DOHH2 (cell line): ENCODE data around the gene ZNF236.

Experiments
- CTCF ChIP-seq: fragments of 200-600 bp; sonication (generic); IDR thresholded peaks from one replicate; pipeline ENCODE4 v1.5.1; 2014; ENCODE audit warnings: antibody characterized with exemption, mild to moderate bottlenecking, low read depth, low read length; ENCODE audit not compliant: poor library complexity, severe bottlenecking
- EZH2phosphoT487 ChIP-seq: fragments of 200-600 bp; sonication (generic); IDR thresholded peaks from 2 replicates; pipeline ENCODE4 v1.6.1; 2017; ENCODE audit warnings: borderline replicate concordance, mild to moderate bottlenecking, antibody characterized with exemption, low read length, moderate library complexity, mixed read lengths

- TF ChIP-seq CTCF = no peak
- TF ChIP-seq EZH2phosphoT487 = no peak
Measured at GRCh38 chr18:76834379-76834778, 12.0 kb downstream of the ZNF236 start.
